Epithelial cell of alveolus of lung (primary cell): ENCODE data around the gene ERP27. TPM values are rescaled to one million over a fixed set of nuclear protein-coding genes. Genes with fewer than 3 reads are reported as not detected.

Experiments
- total RNA-seq: library from RNA; depleted of rRNA; stranded (reverse); fragments of >200 nt; gene quantifications from 2 replicates; pipeline ENCODE4 v1.2.1, GENCODE V29; 2015

The ERP27 gene
- total RNA-seq = 0.26 TPM in 1 of 2 replicates, not detected in the other

DNA sequence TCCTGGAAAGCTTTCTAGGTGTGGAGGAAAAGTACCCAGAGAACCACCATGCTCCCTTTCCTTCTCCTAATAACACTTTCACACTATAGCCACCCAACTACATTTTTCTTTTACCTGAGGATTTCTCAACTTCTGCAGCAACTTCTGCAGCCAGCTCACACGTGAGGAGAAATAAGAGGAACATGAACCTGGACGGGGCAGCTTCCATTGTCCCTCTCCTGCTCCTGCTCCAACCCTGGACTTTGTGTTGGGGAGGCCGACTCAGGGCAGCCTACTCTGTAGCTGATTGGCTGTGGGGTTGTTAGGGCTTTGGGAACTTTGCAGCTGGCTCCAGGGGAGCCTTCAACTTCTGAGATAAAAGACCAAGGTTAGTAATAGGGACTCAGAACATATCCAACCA, at the start of gene ERP27:
ERP27 (minus strand) TSS at position 237 of the 400 bp plus-strand sequence; CDS start at position 208, 29 bp downstream.

DNA sequence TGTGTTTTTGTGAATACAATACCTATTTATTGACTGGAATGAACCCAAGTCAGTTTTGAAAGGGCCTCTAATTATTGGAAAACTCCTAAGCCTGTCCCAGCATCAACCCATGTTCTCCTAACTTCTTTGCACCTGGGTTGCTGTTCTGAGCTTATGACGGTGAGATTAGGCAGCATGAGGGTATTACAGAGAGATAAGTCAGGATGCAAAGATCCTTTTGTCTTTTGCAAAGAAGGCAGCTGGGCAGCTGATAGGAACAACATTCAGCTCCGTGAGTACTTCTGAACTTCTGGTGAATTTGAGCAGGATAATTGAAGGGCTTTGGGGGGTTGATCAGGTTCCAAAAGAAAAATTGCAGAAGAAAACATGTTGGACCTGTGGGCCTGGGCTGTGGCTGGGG, 34.5 kb upstream of the ERP27 start, which contains the start of gene PDE6H:
PDE6H (plus strand) TSS at position 227 of the 400 bp plus-strand sequence. CDS start 4,971 bp downstream, outside the sequence.

DNA sequence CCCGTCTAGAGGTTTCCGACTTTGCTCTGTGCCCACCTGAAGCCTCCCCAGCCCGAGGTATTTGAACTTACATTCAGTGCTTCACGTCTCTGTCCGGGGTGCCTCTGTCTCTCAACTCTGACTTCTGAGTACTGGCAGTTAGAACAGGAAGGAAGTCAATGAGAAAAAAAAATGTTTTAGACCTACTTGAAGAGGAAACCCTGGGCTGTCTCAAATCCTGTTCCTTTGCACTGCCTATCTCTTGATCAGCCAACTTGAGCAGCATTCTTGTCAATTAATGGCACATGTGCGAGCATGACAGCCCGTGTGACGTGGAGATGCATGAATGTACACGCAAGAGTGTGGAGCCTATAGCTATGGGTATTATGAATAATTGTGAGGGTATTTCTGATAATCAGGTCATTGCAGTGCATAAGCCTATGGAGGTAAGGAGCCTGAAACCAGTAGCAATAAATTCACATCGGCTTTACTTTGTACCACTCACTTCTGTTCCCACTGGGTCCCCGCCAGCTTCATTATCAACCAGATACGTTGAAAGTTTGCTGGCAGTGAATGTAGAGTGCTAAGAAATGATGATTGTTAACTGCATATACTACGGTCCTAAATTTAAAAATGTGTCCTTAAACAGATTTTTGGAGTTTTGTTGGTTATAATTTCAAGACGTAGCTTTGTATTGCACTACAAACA, 23.3 kb upstream of the ERP27 start, which contains the start of gene ARHGDIB:
ARHGDIB (minus strand) TSS at position 136 of the 687 bp plus-strand sequence. CDS start 10,889 bp downstream, outside the sequence.

DNA sequence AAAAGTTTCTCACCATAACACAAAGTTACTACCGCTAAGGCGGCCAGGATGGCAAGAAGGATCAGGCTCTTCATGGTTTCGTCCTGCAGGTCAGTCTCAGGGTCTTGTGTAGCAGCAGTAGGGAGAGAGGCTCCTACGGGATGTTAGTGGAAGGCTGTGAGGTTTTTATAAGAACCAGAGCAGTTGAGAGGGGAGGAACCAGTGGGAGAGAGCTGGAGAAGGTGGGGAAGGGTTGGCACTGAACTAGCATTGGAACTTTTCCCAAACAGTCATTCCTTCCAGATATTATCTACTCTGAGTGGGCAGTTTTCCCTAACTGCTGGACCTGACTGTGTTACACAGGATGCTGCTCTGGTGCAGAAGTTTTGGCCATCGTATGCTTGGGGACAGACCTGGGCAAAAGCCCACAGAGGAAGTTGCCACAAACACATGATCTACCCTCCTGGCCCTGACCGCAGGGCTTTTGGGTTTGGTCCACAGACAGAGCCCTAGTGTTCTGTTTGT, 52.6 kb downstream of the ERP27 start, which contains the start of gene MGP:
MGP (minus strand) TSS at position 137 of the 504 bp plus-strand sequence; CDS start at position 74, 63 bp downstream.

Other genes with a start within 250 kb of the ERP27 start
- not detected in 2 replicates for gene GUCY2C, start 241.9 kb downstream of the ERP27 start, total RNA-seq
- gene WBP11, start 135.1 kb downstream of the ERP27 start, total RNA-seq = 21.1 and 28.7 TPM in 2 replicates
- gene C12orf60, start 134.9 kb downstream of the ERP27 start, total RNA-seq = 1.3 and 2.1 TPM in 2 replicates
- gene SMCO3, start 124.4 kb downstream of the ERP27 start, total RNA-seq = under 0.01 TPM in 1 of 2 replicates, not detected in the other
- not detected in 2 replicates for gene ART4, start 95.0 kb downstream of the ERP27 start, total RNA-seq
- gene MGP, start 52.7 kb downstream of the ERP27 start, total RNA-seq = 13.6 and 48.4 TPM in 2 replicates
- 4.0 and 23.8 TPM in 2 replicates for gene ARHGDIB, start 23.1 kb upstream of the ERP27 start, total RNA-seq
- not detected in 2 replicates for gene PDE6H, start 34.5 kb upstream of the ERP27 start, total RNA-seq